EH (cell line): ENCODE measurements around the gene UNC5A.

ENCODE experiments used
- DNase-seq: peaks from one replicate; pipeline ENCODE4 v3.0.0-alpha.2; 2015; ENCODE audit warnings: low read depth

The UNC5A gene

DNA sequence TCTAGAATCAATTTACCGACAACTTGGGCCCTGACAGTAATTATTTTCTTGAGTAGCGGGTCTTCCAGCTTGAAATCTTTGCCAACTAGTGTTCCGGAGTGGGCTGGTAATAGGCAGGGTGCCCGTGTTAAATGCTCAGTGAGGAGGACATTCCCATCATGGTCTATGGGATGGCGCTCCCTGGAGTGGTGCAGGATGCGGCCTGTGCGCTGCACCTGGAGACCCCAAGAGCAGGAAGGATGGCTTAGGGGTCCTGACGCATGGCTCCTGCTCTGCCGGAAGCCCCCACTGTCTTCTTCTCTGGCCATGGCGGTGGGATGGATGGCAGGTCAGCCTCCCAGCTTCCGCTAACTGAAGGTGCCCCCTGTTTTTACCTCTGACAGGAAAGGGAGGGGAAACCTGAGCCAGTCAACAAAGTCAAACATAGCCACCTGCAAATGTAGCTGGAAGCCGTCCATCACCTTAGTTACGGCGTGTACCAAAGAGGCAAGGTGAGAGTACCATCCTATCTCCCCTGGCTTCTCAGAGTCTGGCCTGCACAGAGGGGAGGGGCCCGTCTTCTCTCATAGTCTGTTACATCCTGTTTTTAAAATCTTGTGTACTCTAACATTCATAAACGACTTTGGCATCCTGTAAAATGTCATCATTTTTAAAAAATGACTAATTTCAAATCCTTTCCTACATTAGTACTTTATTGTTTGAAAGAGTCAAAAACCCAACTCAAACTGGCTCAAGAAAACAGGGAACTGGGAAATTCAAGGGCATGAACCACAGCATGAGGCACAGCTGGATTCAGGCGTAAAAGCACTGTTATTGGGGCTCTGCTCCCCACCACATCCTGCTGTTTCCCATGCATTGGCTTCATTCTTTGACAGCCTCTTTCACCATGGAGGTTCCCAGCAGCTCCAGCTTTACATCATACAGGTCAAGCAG, 28.5 kb upstream of the UNC5A start:
- DNase-seq: no peak

- DNase-seq: peak; percentile 76
Observed at GRCh38 chr5:176784218-176785165, 25.9 kb upstream of the UNC5A start.

GRCh38 chr5:176785184-176786145, 24.9 kb upstream of the UNC5A start:
- DNase-seq: no peak

DNA sequence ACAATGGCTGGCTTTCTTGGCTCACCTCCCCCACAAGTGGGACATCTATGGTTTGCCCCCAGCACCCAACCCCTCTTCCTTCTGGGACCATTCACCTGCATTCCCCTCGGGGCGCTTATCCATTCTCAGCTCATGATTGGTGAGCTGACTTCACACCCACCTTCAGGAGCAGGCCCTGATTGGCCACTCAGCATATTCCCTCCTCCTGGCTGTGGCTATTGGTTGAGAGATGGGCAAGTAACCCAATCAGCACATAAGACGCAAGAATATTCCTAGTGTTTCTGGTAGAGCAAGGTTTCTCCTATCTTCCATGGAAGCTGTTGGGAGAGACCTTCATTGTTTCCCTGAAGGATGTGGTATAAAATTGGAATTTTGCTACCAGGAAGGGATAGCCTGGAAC, 22.7 kb upstream of the UNC5A start:
- no peak for DNase-seq

DNA sequence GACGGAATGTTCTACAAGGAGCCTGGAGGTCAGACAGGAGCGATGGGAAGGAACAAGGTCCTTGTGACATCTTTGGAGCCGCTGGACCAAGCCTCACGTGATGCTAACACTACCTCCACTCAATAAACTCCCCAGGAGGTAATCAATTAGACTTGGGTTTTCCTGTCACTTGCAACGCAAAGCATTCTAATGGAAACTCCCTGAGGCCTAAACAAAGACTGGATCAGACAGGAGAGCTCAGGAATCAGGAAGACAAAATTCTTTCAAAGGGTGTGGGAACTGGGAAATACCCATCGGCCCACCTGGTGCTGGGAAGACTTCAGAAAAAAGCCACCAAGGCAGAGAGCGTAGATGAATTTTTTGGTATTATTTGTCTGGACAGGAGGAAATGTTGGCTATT, 22.3 kb upstream of the UNC5A start:
- no peak for DNase-seq

DNA sequence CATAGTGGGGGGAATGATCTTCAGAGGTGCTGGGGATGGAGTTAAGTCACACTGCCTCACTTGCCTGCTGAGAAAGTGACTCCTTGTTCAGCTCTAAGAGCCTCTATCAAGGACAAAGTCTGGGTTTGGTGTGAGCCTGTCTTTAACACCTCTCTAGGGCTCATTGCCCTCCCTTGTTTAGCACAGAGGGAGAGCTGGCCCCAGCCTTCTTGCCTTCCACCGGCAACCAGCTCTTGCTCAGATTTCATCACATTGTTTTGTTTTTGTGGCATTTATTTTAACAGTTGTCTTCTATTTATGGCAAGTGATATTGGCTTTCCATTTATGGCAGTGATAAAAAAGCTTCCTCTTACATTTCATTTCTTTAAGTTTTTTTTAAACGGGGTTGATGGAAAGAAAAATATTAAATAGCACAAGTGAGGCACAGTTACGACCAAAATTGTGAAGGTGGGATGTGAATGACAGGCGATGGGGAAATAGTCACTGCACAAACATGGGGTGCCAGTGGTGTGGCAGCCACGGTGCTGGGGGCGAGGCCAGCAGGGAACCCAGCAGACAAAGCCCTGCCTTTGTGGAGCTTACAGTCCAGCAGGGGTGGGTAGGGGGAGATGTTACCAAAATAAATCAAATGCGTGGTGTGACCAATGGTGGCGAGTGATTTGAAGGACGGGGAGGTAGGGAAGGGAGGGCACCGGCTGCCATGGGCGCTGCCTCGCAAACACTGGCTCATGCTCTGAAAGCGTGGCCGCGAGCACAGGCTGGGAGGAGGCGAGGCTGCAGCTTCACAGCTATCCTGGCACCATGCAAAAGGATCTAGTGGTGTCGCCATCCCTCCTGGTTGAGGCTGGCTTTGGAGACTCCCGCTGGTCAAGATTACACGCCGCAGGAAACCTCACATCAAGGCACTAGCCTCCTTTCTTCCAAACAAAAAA, 21.2 kb upstream of the UNC5A start:
- DNase-seq: no peak

- DNase-seq: peak; percentile 16
Observed at GRCh38 chr5:176789873-176790615, 20.3 kb upstream of the UNC5A start.

DNA sequence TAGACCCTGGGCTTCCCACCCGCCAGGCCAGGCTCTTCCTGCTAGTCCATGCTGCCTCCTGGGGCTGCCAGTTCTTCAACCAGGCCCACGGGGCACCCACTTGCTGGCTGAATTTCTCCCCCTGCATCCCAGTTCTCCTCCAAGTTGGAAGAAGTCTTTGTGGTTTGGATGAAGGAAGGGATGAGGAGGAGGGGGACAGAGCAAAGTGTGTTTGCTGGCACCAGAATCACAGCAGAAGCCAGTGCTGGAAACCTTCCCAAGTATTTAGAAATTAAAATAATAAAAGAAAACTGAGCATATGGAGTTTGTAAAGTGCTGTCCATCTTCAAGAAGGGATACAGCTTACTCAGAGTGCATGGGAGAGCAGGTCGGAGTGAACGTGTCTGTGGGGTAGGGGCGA, 19.4 kb upstream of the UNC5A start:
- no peak for DNase-seq

DNA sequence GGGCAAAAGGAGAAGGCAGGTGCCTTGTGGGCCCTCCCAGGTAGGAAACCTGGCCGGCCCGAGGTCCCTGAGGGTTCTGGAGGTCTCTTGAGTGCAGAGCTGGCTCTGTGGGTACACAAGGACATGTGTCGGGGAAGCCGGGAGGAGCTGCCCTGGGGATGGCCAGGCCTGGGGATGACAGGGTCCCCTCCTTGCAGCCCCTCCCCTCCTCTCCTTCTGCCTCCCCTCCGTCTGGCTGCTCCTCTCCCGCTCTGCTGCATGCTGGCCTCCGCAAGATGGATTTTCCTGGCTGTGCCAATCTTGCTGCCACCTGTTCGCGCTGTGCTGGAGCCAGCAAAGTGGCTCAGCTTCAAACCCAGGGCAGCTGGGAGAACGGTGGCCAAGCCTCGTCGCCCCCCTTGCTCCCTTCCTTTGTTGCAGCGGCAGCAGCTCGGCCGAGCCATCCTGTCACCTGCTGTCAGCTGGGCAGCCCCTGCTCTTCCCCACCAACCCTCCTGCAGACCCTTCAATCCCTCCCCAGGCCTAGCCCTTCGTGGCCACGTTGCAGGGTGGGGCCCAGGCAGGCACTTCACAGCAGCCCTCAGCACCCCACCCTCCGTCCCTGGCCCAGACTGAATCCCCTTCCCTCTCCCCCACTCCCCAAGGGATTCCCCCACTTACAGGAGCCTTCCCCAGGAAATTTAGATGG, 17.6 kb upstream of the UNC5A start:
- DNase-seq: no peak

GRCh38 chr5:176793343-176793699, 17.0 kb upstream of the UNC5A start:
- DNase-seq: no peak

DNA sequence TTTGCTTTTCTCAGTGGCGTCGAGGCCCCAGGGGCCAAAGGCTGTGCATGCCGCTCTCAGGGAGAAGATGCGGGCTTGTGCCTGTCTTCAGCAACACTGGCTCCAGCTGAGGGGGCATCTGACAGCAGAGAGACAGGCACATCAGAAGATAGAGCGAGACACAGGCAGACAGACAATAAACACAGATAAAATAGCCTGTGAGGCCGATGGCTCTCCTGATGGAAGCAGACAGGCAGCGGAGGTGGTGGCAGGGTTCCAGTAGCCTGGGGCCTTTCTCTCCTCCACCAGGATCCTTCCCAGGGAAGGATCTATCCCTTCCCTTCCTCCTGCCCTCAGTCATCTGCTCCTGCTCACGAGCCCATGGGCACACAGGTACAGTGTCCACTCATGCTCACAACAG, 16.6 kb upstream of the UNC5A start:
- no peak for DNase-seq

DNA sequence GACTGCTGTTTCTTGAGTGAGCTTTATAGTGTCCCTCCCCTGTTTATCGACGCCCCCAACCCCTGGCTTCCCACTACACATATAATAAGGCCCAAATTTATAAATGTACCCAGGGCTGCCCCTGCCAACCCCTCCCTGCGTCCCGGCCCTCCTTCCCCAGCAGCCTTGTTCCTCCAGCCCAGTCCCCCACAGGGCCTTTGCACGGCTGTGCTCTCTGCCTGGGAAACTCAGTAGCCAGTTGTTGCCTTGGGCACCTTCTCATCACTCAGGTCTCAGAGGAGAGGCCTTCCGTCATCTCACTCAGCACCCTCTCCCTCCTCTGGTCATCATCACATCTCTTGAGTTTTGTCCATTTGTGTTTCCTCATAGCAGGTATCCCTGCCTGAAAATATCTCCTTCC, 15.8 kb upstream of the UNC5A start:
- DNase-seq: no peak

GRCh38 chr5:176796411-176796810, 13.9 kb upstream of the UNC5A start:
- DNase-seq: no peak

DNA sequence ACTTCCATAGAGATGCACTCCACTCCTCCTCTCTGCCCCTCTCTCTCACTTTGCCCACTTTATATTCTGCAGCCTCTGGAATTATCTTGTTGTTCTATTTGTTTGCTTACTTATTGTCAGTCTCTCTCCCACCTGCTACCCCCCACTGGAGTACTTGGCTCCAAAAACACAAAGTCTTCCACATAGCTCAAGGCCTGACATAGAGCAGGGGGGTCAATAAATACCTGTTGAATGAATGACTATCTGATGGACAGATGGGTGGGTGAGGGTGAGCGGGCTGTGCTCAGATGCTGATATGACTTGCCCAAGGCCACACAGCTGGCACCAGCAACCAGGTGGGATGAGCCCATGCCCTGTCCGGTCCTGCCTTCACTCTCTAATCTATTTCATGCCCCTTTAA, 13.4 kb upstream of the UNC5A start:
- DNase-seq: no peak

GRCh38 chr5:176797456-176798050, 12.8 kb upstream of the UNC5A start:
- DNase-seq: no peak

- DNase-seq: no peak
Observed at GRCh38 chr5:176798086-176798876, 12.1 kb upstream of the UNC5A start.

GRCh38 chr5:176798949-176799348, 11.4 kb upstream of the UNC5A start:
- DNase-seq: no peak

GRCh38 chr5:176799488-176799887, 10.9 kb upstream of the UNC5A start:
- DNase-seq: no peak
